ENCODE data around the gene ARHGEF1. TPM values are rescaled to one million over a fixed set of nuclear protein-coding genes. Genes with fewer than 3 reads are reported as not detected.

The ARHGEF1 gene
- total RNA-seq, 1 donor from 2014 or later, result 10.9 TPM

- H3K36me3 ChIP-seq, result peaks cover 19% of the 10 kb centered on the region
- H3K4me3 ChIP-seq, result peak overlapping the region; percentile 67
- H2AFZ ChIP-seq (replicated peaks), result no peak overlapping the region
- H3K9me3 ChIP-seq (ENCODE audit: low read depth), result no peaks in the 10 kb centered on the region
- H3K27ac ChIP-seq, result no peak overlapping the region
- Mint-ChIP-seq H3K27me3 (ENCODE audit: insufficient read depth, low read depth) (peaks cover 11% of the 10 kb centered on the region), H3K36me3 (peaks cover 36% of the 10 kb centered on the region), H3K4me3 (peak overlapping the region; percentile 67), H3K9me3 (no peaks in the 10 kb centered on the region), H3K4me1 (peaks cover 31% of the 10 kb centered on the region), H3K27ac (no peak overlapping the region)
- no peak for TF ChIP-seq EZH2phosphoT487 (IDR thresholded peaks at IDR 0.05)
- TF ChIP-seq, protein P1, sequence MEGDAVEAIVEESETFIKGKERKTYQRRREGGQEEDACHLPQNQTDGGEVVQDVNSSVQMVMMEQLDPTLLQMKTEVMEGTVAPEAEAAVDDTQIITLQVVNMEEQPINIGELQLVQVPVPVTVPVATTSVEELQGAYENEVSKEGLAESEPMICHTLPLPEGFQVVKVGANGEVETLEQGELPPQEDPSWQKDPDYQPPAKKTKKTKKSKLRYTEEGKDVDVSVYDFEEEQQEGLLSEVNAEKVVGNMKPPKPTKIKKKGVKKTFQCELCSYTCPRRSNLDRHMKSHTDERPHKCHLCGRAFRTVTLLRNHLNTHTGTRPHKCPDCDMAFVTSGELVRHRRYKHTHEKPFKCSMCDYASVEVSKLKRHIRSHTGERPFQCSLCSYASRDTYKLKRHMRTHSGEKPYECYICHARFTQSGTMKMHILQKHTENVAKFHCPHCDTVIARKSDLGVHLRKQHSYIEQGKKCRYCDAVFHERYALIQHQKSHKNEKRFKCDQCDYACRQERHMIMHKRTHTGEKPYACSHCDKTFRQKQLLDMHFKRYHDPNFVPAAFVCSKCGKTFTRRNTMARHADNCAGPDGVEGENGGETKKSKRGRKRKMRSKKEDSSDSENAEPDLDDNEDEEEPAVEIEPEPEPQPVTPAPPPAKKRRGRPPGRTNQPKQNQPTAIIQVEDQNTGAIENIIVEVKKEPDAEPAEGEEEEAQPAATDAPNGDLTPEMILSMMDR (IDR thresholded peaks at IDR 0.05), result no peak
- DNase-seq (ENCODE audit: low spot score), result no peak
- H3K9ac ChIP-seq, result peak overlapping the region; percentile 99
- peak overlapping the region; percentile 99 for H3K4me2 ChIP-seq
- peaks cover 75% of the 10 kb centered on the region for H3K79me2 ChIP-seq (ENCODE audit: low read depth)
- H4K20me1 ChIP-seq (ENCODE audit: low read depth), result peaks cover 67% of the 10 kb centered on the region
- peaks cover 63% of the 10 kb centered on the region for H3F3A ChIP-seq (ENCODE audit: low read depth)
- peaks cover 23% of the 10 kb centered on the region for H3K4me1 ChIP-seq
- H3K27me3 ChIP-seq, result peaks cover 8% of the 10 kb centered on the region
Measured at GRCh38 chr19:41862445-41862986, 20.5 kb upstream of the ARHGEF1 start.

DNA sequence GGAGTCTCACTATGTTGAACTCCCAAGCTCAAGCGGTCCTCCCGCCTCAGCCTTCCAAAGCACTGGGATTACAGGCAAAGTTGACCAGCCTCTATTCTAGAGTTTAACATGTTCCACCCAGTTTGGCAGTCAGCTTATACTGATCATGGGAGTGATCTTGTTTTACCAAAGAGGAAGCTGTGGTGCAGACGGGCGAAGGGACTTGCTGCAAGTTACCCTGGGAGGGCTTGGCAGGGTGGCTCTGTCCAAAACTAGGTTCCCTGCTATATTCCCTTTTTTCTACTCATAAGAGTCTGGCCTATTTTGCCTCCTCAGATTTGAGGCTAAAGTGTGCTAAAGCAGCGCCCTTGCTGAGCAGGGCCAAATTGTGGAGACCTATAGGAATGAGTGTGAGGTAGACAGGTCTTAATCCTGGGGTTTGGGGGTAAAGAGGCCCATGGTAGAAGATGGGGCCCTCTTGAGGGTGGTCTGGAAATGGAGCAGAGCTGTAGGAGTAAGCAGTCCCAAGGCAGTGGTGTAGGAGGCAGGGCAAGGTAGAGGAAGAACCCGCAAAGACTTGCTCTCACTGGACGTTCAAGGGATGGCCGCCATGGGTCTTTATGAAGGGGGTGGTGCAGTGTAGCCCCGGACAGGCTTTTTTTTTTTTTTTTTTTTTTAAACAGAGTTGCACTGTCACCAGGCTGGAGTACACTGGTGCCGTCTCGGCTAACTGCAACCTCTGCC is 19.6 kb upstream of the ARHGEF1 start:
- Mint-ChIP-seq H3K4me1 (peaks cover 31% of the 10 kb centered on the region), H3K36me3 (peaks cover 40% of the 10 kb centered on the region), H3K27ac (no peak overlapping the region), H3K27me3 (ENCODE audit: insufficient read depth, low read depth) (peaks cover 12% of the 10 kb centered on the region), H3K9me3 (no peaks in the 10 kb centered on the region), H3K4me3 (no peak overlapping the region)
- Histone ChIP-seq H3K9ac (no peak overlapping the region), H2AFZ (replicated peaks) (no peak overlapping the region), H3K4me3 (no peak overlapping the region), H3K9me3 (ENCODE audit: low read depth) (no peaks in the 10 kb centered on the region), H3K4me2 (peak overlapping the region; percentile 25), H3F3A (ENCODE audit: low read depth) (peaks cover 71% of the 10 kb centered on the region), H3K79me2 (ENCODE audit: low read depth) (peaks cover 84% of the 10 kb centered on the region), H3K27me3 (no peaks in the 10 kb centered on the region), H3K4me1 (peaks cover 23% of the 10 kb centered on the region), H3K27ac (peak overlapping the region; percentile 5), H3K36me3 (peaks cover 19% of the 10 kb centered on the region), H4K20me1 (ENCODE audit: low read depth) (peaks cover 76% of the 10 kb centered on the region)
- no peak for DNase-seq (ENCODE audit: low spot score)
- no peak for TF ChIP-seq EZH2phosphoT487 (IDR thresholded peaks at IDR 0.05)
- no peak for TF ChIP-seq EZH2 (IDR thresholded peaks at IDR 0.05)
- TF ChIP-seq, protein P1 (IDR thresholded peaks at IDR 0.05), result no peak

- Mint-ChIP-seq H3K36me3 (peaks cover 42% of the 10 kb centered on the region), H3K27ac (peak overlapping the region; percentile 67), H3K27me3 (ENCODE audit: insufficient read depth, low read depth) (peaks cover 10% of the 10 kb centered on the region), H3K4me3 (peak overlapping the region; percentile 62), H3K4me1 (peaks cover 31% of the 10 kb centered on the region), H3K9me3 (no peaks in the 10 kb centered on the region)
- Histone ChIP-seq H2AFZ (replicated peaks) (no peak overlapping the region), H3K27ac (no peak overlapping the region), H3K4me3 (no peak overlapping the region), H3K9me3 (ENCODE audit: low read depth) (no peaks in the 10 kb centered on the region), H3K9ac (no peak overlapping the region), H3K36me3 (peaks cover 19% of the 10 kb centered on the region), H3K27me3 (no peaks in the 10 kb centered on the region), H3K4me1 (peaks cover 23% of the 10 kb centered on the region), H3K79me2 (ENCODE audit: low read depth) (peaks cover 87% of the 10 kb centered on the region), H3K4me2 (no peak overlapping the region), H3F3A (ENCODE audit: low read depth) (peaks cover 73% of the 10 kb centered on the region), H4K20me1 (ENCODE audit: low read depth) (peaks cover 86% of the 10 kb centered on the region)
- no peak for DNase-seq (ENCODE audit: low spot score)
- TF ChIP-seq EZH2 (IDR thresholded peaks at IDR 0.05), result no peak
- TF ChIP-seq, protein P1 (IDR thresholded peaks at IDR 0.05), result no peak
- TF ChIP-seq EZH2phosphoT487 (IDR thresholded peaks at IDR 0.05), result no peak
Measured at GRCh38 chr19:41864374-41864773, 18.6 kb upstream of the ARHGEF1 start.

Data from neural progenitor cell (in vitro differentiated cells).